Measurements from ENCODE around the gene IGSF21.

The IGSF21 gene

DNA sequence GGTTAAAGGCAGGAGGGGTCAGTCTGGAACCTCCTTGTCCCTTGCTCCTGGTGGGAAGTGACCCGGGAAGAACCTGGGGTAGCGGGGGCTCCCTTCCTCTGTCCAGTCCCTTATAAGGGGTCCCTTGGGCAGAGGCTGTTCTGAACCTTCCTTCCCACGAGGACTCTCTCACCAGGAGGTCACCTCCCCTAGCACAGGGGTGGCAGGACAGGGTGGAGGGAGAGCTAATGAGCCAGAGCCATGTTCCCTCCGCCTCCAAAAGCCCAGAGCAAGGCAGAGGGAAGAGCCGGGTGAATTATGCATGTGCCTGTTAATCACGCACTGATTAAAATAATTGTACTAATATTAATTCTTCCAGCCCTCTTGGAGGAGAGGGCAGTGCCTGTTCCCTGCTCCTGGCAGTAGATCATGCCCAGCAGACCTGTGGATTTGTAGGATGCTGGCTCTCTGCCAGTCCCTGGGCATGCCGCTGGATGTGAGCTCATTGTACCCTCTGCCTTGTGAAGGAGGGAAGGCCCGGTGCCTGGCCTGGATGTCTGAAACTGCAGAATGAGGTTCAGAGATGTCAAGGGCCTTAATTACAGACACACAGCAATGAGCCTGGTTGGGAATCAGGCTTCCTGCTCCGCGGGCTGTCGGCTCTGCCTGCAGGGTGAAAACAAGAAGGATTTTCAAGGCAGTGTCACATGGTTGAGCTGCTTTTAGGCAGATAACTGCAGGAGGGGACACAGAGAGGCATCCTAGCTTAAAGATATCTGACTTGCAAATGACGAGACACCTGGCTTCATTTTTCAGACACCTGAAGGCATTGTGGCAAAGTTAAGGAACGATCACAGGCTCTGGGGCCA, 68.2 kb downstream of the IGSF21 start:
- DNase-seq (ENCODE audit: low read depth in 2 of 2, low spot score in 1 of 2): no peak

- no peak for DNase-seq (ENCODE audit: low read depth in 2 of 2, low spot score in 1 of 2)
Measured at GRCh38 chr1:18176619-18177018, 69.0 kb downstream of the IGSF21 start.

DNA sequence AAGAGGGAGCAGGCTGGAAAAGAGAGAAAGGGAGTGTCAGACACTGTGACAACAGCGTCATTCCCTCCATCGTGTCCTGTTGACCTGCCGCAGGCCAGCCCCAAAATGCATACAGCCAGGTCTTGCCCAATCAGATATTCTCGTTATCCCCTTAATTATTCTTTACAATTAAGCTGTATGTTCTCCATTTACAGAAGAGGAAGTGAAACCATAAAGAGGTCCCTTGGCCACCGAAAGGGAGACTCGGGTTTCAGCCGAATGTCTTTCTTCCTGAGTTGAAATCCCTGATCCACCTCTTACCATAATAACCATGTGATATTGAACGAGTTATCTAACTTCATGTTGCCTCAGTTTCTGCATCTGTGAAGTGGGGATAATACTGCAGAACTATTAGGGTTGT, 70.5 kb downstream of the IGSF21 start:
- no peak for DNase-seq (ENCODE audit: low read depth in 2 of 2, low spot score in 1 of 2)

DNA sequence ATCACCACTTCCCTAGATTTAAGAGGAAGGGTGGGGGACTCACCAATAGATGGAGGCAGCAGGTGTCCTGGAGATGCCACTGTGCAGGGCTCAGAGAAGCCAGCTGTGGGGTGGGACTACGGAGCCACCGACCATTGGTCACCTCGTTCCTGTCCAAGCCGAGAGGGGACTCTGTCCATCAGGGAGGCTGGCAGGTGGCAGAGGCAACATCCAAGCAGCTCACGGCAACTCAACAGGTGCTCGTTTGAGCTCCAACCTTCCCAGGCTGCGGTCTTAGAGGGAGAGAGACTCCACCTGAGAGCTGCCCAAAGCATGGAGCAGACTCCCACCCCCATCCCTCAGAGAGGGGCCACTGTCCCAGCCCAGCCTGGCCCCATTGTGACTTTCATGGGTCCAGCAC, 71.4 kb downstream of the IGSF21 start:
- no peak for DNase-seq (ENCODE audit: low read depth in 2 of 2, low spot score in 1 of 2)

GRCh38 chr1:18182398-18183160, 75.0 kb downstream of the IGSF21 start:
- DNase-seq (ENCODE audit: low read depth in 2 of 2, low spot score in 1 of 2): no peak

DNA sequence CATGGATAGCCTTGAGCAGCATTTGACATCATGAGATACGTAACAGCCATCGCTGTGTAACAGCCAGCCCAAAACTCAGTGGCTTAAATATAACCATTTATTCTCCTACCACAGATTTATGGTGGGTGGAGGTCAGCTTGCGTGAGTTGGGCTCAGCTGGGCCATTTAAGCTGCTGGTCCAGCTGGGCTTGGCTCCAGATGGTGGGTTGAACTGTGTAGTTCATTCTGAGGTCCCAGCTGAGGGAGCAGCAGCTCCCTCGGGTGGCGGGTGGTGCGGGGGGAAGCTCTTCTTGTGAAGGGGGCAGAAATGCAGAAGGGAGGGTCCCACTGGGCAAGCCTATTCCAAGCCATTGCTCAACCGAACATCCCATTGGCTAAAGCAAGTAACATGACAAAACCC, 75.9 kb downstream of the IGSF21 start:
- no peak for DNase-seq (ENCODE audit: low read depth in 2 of 2, low spot score in 1 of 2)

DNA sequence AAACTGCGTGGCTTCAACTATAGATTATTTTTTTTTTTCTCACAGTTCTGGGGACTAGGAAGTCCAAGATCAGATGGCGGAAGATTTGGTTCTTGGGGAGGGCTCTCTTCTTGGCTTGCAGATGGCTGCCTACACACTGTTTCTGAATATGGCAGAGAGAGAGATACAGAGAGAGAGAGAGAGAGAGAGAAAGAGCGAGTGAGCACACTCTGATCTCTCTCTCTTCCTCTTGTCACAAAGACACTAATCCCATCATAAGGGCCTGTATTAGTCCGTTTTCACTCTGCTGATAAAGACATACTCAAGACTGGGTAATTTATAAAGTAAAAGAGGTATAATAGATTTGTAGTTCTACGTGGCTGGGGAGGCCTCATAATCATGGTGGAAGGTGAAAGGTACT, 79.5 kb downstream of the IGSF21 start:
- DNase-seq (ENCODE audit: low read depth in 2 of 2, low spot score in 1 of 2): no peak

GRCh38 chr1:18188820-18189517, 81.4 kb downstream of the IGSF21 start:
- no peak for DNase-seq (ENCODE audit: low read depth in 2 of 2, low spot score in 1 of 2)

GRCh38 chr1:18190598-18190997, 83.0 kb downstream of the IGSF21 start:
- no peak for DNase-seq (ENCODE audit: low read depth in 2 of 2, low spot score in 1 of 2)

DNA sequence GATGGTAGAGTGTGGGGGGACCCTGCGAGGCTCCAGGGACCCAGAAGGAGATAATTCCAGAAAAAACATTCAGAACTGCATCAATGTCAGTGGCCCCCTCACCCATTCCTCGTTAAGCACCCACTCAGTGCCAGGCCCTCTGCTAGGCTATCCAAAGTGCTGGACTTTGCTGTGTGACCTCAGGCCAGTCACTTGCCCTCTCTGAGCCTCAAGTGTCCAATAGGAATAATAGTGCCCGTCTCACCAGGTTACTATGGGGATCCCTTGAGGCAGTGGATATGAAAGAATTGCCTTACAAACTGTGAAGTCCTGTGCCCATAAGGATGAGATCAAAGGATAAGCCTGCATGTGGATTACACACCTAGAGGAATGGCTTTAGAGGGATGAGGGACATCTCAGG, 83.4 kb downstream of the IGSF21 start:
- no peak for DNase-seq (ENCODE audit: low read depth in 2 of 2, low spot score in 1 of 2)

DNA sequence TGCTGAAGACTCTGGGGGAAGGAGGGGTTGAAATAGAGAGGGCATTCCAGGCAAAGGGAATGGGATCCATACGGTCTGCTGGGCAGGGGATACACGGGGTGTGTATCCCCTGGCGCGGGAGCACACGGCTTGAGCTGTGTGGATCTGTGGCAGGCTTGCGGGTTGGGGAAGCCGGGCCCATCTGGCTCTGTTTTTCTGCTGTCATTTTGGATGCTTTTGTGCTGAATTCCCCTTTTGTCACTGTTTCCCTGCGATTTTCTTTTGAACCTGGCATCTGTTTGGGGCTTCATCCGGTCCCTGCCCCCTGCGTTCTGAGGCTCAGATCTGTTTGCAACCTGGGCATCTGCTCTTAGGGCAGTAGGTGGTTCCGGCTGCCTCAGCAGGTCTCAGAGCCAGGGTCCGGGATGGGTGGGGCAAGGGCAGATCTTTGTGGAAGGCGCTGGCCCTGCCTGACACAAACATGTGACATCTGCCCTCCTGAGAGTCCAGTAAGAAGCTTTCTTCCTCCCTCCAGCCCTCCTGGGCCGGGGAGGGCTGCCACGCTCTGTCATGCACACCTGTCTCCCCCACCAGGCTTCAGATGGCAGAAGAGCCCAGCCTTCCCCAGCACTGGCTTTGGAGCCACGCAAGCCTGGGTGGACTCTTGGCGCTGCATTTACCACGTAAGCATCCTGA, 84.0 kb downstream of the IGSF21 start:
- no peak for DNase-seq (ENCODE audit: low read depth in 2 of 2, low spot score in 1 of 2)

GRCh38 chr1:18192182-18192581, 84.6 kb downstream of the IGSF21 start:
- DNase-seq (ENCODE audit: low read depth in 2 of 2, low spot score in 1 of 2): no peak

DNA sequence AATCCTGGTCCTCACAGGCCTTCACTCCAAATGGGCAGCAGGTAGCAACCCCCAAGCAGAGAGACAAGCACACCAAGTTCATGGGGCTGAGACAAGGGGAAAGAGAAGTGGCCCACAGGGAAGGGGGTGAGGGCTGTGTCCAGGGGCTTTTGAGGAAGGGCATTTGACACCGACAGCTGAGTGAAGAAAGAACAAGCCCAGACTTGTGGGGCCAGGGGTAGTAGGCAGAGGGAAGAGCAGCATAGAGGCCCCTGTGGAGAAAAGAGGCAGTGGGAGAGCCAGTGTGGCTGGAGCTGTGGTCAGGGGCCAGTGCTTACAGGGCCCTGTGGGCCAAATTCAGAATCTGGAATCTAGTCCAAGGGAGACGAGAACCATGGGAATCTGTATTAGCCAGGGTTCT, 85.4 kb downstream of the IGSF21 start:
- DNase-seq (ENCODE audit: low read depth in 2 of 2, low spot score in 1 of 2): no peak

- DNase-seq (ENCODE audit: low read depth in 2 of 2, low spot score in 1 of 2): no peak
Measured at GRCh38 chr1:18197299-18197698, 89.7 kb downstream of the IGSF21 start.

- no peak for DNase-seq (ENCODE audit: low read depth in 2 of 2, low spot score in 1 of 2)
Measured at GRCh38 chr1:18198260-18198659, 90.7 kb downstream of the IGSF21 start.

DNA sequence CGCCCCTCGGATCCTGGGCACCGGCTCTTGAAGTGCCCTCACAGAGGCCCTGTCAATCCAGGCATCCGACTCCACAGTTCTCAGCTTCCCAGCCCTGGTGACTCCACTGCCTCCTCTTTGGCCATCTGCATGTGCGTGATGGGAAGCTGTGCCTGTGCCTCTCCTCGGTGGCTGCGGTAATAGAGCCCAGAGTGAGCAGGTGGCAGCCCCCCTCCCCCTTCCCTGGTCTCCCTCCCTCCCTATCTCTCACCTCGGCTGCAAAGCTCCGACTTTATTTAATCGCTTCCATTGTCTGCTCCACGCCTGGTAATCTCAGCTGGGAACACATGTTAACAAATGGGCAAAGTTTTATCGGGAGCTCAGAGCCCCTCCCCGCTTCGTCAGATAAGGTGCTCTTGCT, 91.9 kb downstream of the IGSF21 start:
- no peak for DNase-seq (ENCODE audit: low read depth in 2 of 2, low spot score in 1 of 2)

DNA sequence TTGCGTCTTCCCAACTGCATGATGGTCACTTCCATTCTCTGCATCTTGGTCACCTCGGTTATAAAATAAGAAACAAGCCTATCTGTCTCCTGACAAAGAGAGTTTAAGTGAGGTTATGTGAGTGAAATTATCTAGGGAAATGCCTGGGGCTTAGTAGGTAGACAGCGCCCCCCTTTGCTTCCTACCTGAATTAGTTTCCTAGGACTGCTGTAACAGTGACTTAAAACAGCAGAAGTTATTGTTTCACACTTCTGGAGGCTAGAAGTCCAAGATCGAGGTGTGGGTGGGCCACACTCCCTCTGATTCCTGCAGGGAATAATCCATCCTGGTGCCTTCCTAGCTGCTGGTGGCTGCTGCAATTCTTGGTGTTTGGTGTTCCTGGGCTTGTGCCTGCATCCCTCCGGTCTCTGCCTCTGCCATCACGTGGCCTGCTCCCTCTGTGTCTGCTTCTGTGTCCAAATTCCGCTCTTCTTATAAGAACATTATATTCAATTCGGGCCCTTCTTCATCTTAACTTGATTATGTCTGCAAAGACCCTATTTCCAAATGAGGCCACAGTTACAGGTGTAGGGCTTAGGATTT, 92.6 kb downstream of the IGSF21 start:
- DNase-seq (ENCODE audit: low read depth in 2 of 2, low spot score in 1 of 2): no peak

DNA sequence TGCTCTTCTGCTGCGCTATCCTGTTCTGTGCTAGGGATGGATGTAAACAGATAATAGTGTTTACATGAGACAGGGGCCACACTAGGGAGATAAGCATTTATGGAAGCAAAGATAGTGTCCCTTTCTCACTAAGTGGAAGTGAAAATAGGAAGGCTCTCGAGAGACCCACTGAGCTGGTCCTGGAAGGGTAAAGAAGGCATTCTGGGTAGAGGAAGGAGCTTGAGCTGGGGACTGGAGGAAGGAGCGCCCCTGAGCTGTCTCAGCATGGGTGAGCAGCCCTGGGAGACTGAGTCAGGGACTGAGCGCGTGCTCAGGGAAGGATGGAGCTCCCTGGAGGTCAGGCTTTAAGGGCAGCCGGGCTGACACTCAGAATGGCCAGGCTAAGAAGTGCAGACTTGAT, 93.3 kb downstream of the IGSF21 start:
- no peak for DNase-seq (ENCODE audit: low read depth in 2 of 2, low spot score in 1 of 2)

DNA sequence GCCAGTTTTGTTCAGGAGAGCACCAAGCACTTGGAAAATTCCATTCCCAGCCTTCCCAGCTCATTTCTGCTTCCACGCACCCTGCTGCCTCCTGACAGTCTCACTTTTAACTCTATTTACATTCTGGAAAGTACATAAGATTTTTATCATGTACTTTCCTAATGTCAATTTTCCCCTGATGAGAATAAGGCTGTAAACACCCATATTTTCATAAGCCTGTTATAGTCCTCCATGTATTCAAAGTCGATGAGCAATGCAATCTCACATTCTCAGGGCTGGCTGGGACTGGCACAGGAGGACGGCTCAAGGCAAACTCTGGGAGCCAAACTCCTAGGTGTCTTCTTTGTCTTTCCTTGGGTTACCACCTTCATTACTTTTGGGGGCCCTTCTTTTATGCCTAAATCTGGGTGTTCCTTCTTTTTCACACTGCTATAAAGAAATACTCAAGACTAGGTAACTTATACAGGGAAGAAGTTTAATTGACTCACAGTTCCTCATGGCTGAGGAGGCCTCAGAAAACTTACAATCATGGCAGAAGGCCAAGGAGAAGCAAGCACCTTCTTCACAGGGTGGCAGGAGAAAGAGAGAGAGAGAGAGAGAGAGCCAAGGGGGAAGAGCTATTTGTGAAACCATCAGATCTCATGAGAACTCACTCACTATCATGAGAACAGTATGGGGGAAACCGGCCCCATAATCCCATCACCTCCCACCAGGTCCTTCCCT, 94.6 kb downstream of the IGSF21 start:
- DNase-seq (ENCODE audit: low read depth in 2 of 2, low spot score in 1 of 2): no peak

GRCh38 chr1:18203645-18204044, 96.0 kb downstream of the IGSF21 start:
- no peak for DNase-seq (ENCODE audit: low read depth in 2 of 2, low spot score in 1 of 2)

All from stimulated activated CD8-positive, alpha-beta memory T cell treated with anti-CD3 and anti-CD28 coated beads, Interleukin-4, amount 100 ng/mL, for 4 hours (primary cell).